GOT3 (cell line): ENCODE measurements around the gene C13orf46.

ENCODE experiments used
- DNase-seq: peaks from one replicate; lab custom pipeline; 2025; ENCODE audit warnings: mixed read lengths; lab: John Stamatoyannopoulos, UW

The C13orf46 gene

DNA sequence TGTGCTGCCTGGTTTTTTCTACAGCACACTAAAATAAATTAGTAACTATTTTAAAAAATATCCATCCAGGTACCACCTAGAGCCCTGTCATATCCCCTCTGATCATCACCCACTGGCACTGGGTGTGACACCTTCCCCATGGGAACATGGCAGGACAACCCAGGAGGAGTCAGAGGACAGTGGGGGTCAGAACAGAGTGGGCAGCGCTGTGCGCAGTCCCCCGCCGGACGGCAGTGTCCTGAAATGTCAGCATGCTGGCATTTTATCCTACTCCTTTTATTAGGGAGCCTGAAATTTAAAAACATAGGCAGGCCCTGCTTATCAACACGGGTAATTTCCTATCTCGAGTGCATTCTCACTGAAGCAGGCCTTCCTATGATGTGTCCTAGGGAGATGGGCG lies 67.9 kb downstream of the C13orf46 start:
- DNase-seq = no peak

DNA sequence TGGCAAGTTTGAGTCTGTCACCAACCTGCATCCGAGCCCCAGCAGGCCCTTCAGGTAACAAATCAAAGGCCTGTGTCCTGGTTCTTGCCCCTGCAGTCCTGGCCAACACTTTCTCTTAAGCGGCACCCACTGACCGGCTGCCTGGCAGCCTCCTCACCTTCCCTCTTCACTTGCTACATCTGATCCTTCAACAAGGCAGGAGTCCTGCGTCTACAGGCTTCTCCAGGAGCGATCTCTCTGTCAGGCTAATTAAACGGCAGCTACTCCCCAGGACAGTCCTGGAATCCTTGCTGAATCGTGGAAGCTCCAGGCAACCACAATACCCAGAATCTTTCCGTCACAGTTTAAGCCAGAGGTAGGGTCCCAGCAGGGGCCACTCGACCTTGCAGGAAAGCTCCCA lies 68.9 kb downstream of the C13orf46 start:
- no peak for DNase-seq

DNA sequence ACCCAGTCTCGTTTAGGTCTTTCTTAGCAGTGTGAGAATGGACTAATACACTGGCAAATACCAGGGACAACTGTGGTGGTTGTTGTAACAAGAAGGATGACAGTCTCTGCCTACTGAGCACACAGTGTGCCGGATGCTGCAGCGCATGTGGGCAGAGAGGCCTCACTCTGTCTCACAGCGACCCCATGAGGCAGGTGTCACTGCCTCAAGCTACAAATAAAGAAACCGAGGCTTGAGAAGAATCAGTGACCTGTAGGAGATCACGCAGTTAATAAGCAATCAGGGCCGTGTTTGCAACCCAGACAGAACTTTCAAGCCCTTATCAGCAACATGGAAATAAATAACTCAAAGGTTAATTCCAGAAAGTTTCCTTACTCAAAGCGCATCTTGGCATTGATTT lies 69.5 kb downstream of the C13orf46 start:
- DNase-seq = no peak

DNA sequence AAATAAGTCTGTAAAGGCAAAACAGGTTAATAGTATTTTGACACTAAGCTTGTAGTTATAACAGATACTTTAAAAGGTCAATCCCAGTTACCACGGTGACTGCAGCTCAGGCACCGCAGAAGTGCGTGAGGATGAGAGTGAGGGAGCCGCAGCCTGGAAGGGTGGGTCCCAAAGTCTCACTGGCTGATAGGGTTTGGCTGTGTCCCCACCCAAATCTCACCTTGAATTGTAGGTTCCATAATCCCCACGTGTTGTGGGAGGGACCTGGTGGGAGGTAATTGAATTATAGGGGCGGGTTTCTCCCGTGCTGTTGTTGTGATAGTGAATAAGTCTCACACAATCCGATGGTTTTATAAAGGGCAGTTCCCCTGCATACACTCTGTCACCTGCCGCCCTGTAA lies 70.0 kb downstream of the C13orf46 start:
- DNase-seq = no peak
